Measurements from ENCODE around the gene DGKG. TPM values are rescaled to one million over a fixed set of nuclear protein-coding genes. Genes with fewer than 3 reads are reported as not detected.
A peak's percentile ranks its signal among the peaks of the same experiment; 100 is the strongest.

The DGKG gene
- total RNA-seq, 4 donors from 2014 or later = 0.70 to 13.2 (median 5.9) TPM

- Histone ChIP-seq H3K4me1 (peaks cover 0 to 13% (median 3%) of the 10 kb centered on the region in 4 donors), H3K4me3 (no peak overlapping the region), H3K27ac (peak overlapping the region in 3 of 4 donors; percentile 13 to 63 (median 26)), H3K27me3 (no peaks in the 10 kb centered on the region), H3K36me3 (no peaks in the 10 kb centered on the region), H3K9me3 (no peaks in the 10 kb centered on the region)
- no peak for DNase-seq
- no peak for TF ChIP-seq POLR2A (IDR thresholded peaks at IDR 0.05)
- TF ChIP-seq CTCF (IDR thresholded peaks at IDR 0.05) = no peak
These were observed 151.1 kb downstream of the DGKG start for GRCh38 chr3:186210852-186211500.

GRCh38 chr3:186209810-186210752 is 152.0 kb downstream of the DGKG start:
- Histone ChIP-seq H3K27ac (peak overlapping the region in 3 of 4 donors; percentile 13 to 63 (median 26)), H3K9me3 (no peaks in the 10 kb centered on the region), H3K4me1 (peaks cover 0 to 13% (median 3%) of the 10 kb centered on the region in 4 donors), H3K4me3 (no peak overlapping the region), H3K36me3 (no peaks in the 10 kb centered on the region), H3K27me3 (no peaks in the 10 kb centered on the region)
- peak in 2 of 3 donors; percentile 49 to 54 for DNase-seq
- TF ChIP-seq POLR2A (IDR thresholded peaks at IDR 0.05) = no peak
- no peak for TF ChIP-seq CTCF (IDR thresholded peaks at IDR 0.05)

- H3K27ac ChIP-seq = no peak overlapping the region
- H3K4me3 ChIP-seq = no peak overlapping the region
- no peaks in the 10 kb centered on the region for H3K27me3 ChIP-seq
- no peak for TF ChIP-seq CTCF (IDR thresholded peaks at IDR 0.05)
- no peak for TF ChIP-seq POLR2A (IDR thresholded peaks at IDR 0.05)
- H3K9me3 ChIP-seq = no peaks in the 10 kb centered on the region
- no peaks in the 10 kb centered on the region for H3K36me3 ChIP-seq
- DNase-seq = no peak
- peaks cover 0 to 13% (median 3%) of the 10 kb centered on the region in 4 donors for H3K4me1 ChIP-seq
These were observed 153.6 kb downstream of the DGKG start for GRCh38 chr3:186208296-186208989.

GRCh38 chr3:186207515-186207914 is 154.5 kb downstream of the DGKG start:
- Histone ChIP-seq H3K9me3 (no peaks in the 10 kb centered on the region), H3K27ac (no peak overlapping the region), H3K4me3 (no peak overlapping the region), H3K4me1 (peaks cover 0 to 13% (median 3%) of the 10 kb centered on the region in 4 donors), H3K27me3 (no peaks in the 10 kb centered on the region), H3K36me3 (no peaks in the 10 kb centered on the region)
- no peak for DNase-seq
- TF ChIP-seq POLR2A (IDR thresholded peaks at IDR 0.05) (no peak), CTCF (IDR thresholded peaks at IDR 0.05) (no peak)

GRCh38 chr3:186200726-186201125 is 161.3 kb downstream of the DGKG start:
- Histone ChIP-seq H3K27ac (no peak overlapping the region), H3K27me3 (no peaks in the 10 kb centered on the region), H3K36me3 (no peaks in the 10 kb centered on the region), H3K4me3 (no peak overlapping the region), H3K4me1 (no peaks in the 10 kb centered on the region), H3K9me3 (no peaks in the 10 kb centered on the region)
- TF ChIP-seq POLR2A (IDR thresholded peaks at IDR 0.05) (no peak), CTCF (IDR thresholded peaks at IDR 0.05) (no peak)
- DNase-seq = no peak

All from Peyer's patch (tissue), 4 donors.